Heart left ventricle (tissue), 13 donors: ENCODE measurements around the gene RHOC.

Experiments
- POLR2A ChIP-seq, 2 donors: fragments of 450-650 bp; IDR thresholded peaks; one replicate each; pipeline ENCODE4 v1.6.1; 2017; ENCODE audit warnings: antibody characterized with exemption in 2 of 2, mild to moderate bottlenecking in 2 of 2, moderate library complexity in 2 of 2
- TF ChIP-seq, protein P1 (sequence below), 12 donors: fragments of 200-600 bp; sonication (generic) in 4 of 12; IDR thresholded peaks; one replicate each; pipeline versions ENCODE4 v1.5.0 to v1.8.0; 2018 to 2022; ENCODE audit warnings: antibody characterized with exemption in 12 of 12, mild to moderate bottlenecking in 5 of 12
- donor health status: ischemic (EF 13 %, LVEDD 7.1; RV severe dilation, severe dysfunction).
- donor health status: DM: no; HTN: yes; CAD: no.
- donor health status: DM: no; HTN: no; CAD: no.
- donor health status: ischemic (EF 25% LVEDD 6.9; RV normal size, moderate dysfunction).
- donor health status: ischemic (EF 25% LVEDD 5.7; RV mildly dilated, moderate dysfunction).
- donor health status: ischemic (EF 35%, LVEDD 5.7; RV mildly dilated, moderate dysfunction).
- donor health status: nonischemic (EF 11% LVEDD 7.7; RV severe dilation, severe dysfunction).
- donor health status: DM: yes; HTN: yes; CAD: no.
- donor health status: PGD.
- donor health status: ischemic (EF 29% LVEDD 5.4; RV normal size, mild dysfunction).
- donor health status: nonischemic (EF 23%, LVEDD 6.1; RV moderate dilation, normal function).

GRCh38 chr1:112702420-112703261, 4.3 kb downstream of the RHOC start:
- TF ChIP-seq, protein P1, sequence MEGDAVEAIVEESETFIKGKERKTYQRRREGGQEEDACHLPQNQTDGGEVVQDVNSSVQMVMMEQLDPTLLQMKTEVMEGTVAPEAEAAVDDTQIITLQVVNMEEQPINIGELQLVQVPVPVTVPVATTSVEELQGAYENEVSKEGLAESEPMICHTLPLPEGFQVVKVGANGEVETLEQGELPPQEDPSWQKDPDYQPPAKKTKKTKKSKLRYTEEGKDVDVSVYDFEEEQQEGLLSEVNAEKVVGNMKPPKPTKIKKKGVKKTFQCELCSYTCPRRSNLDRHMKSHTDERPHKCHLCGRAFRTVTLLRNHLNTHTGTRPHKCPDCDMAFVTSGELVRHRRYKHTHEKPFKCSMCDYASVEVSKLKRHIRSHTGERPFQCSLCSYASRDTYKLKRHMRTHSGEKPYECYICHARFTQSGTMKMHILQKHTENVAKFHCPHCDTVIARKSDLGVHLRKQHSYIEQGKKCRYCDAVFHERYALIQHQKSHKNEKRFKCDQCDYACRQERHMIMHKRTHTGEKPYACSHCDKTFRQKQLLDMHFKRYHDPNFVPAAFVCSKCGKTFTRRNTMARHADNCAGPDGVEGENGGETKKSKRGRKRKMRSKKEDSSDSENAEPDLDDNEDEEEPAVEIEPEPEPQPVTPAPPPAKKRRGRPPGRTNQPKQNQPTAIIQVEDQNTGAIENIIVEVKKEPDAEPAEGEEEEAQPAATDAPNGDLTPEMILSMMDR (IDR thresholded peaks at IDR 0.05): no peak
- no peak for TF ChIP-seq POLR2A (IDR thresholded peaks at IDR 0.05)
